ENCODE data around the gene OTOS.

OTOS gene

GRCh38 chr2:240140511-240140910, at the start of gene OTOS:
Gene OTOS (minus strand): TSS chr2:240140658. CDS start chr2:240140326, 332 bp downstream.
- DNase-seq = peak; percentile 85

GRCh38 chr2:240189686-240190085, 49.2 kb upstream of the OTOS start:
- DNase-seq = no peak

GRCh38 chr2:240187989-240188590, 47.6 kb upstream of the OTOS start:
- no peak for DNase-seq

GRCh38 chr2:240186191-240186725, 45.8 kb upstream of the OTOS start:
- DNase-seq = no peak

- DNase-seq = no peak
These were observed 44.2 kb upstream of the OTOS start for GRCh38 chr2:240184656-240185055.

GRCh38 chr2:240183875-240184590, 43.6 kb upstream of the OTOS start:
- DNase-seq = no peak

GRCh38 chr2:240183006-240183874, 42.8 kb upstream of the OTOS start:
- DNase-seq = no peak

GRCh38 chr2:240182476-240182875, 42.0 kb upstream of the OTOS start:
- DNase-seq = no peak

GRCh38 chr2:240182001-240182400, 41.5 kb upstream of the OTOS start:
- DNase-seq = no peak

GRCh38 chr2:240179941-240180666, 39.6 kb upstream of the OTOS start:
- no peak for DNase-seq

- no peak for DNase-seq
These were observed 38.8 kb upstream of the OTOS start for GRCh38 chr2:240179186-240179815.

- DNase-seq = no peak
These were observed 38.1 kb upstream of the OTOS start for GRCh38 chr2:240178564-240178963.

- no peak for DNase-seq
These were observed 34.0 kb upstream of the OTOS start for GRCh38 chr2:240174496-240174895.

- no peak for DNase-seq
These were observed 31.8 kb upstream of the OTOS start for GRCh38 chr2:240172071-240172895.

GRCh38 chr2:240170883-240171282, 30.4 kb upstream of the OTOS start:
- no peak for DNase-seq

GRCh38 chr2:240170354-240170735, 29.9 kb upstream of the OTOS start:
- DNase-seq = no peak

- DNase-seq = no peak
These were observed 29.3 kb upstream of the OTOS start for GRCh38 chr2:240169486-240170353.

- no peak for DNase-seq
These were observed 28.3 kb upstream of the OTOS start for GRCh38 chr2:240168546-240169361.

GRCh38 chr2:240168041-240168440, 27.6 kb upstream of the OTOS start:
- DNase-seq = no peak

- DNase-seq = no peak
These were observed 27.1 kb upstream of the OTOS start for GRCh38 chr2:240167588-240167880.
